ENCODE results near the gene RIMBP2. TPM values are rescaled to one million over a fixed set of nuclear protein-coding genes. Genes with fewer than 3 reads are reported as not detected.

Gene RIMBP2
- total and polyA plus RNA-seq, 2 experiments from 2014 or later = 0.31 to 0.37 TPM

- TF ChIP-seq ZNF114 (CRISPR knock-in tag; IDR thresholded peaks at IDR 0.05) = no peak
- TF ChIP-seq POLR2AphosphoS5 (IDR thresholded peaks at IDR 0.05; ENCODE audit: low read depth) = no peak
- no peak for TF ChIP-seq STAT1 (IDR thresholded peaks at IDR 0.05; ENCODE audit: unreplicated experiment)
- TF ChIP-seq ZNF331 (CRISPR knock-in tag; IDR thresholded peaks at IDR 0.05; ENCODE audit: low read depth) = no peak
- TF ChIP-seq EZH2phosphoT487 (IDR thresholded peaks at IDR 0.05; ENCODE audit: unreplicated experiment) = no peak
- TF ChIP-seq EZH2 (IDR thresholded peaks at IDR 0.05; ENCODE audit: low read depth, unreplicated experiment) = no peak
These were observed 28.0 kb downstream of the RIMBP2 start (continued) for GRCh38 chr12:130687796-130688778.

- Histone ChIP-seq H3K27ac (ENCODE audit: low read depth) (no peak overlapping the region), H3K27me3 (ENCODE audit: insufficient read depth) (no peaks in the 10 kb centered on the region), H3K79me2 (replicated peaks; ENCODE audit: insufficient read depth) (no peaks in the 10 kb centered on the region), H2AFZ (no peak overlapping the region), H3F3A (replicated peaks; ENCODE audit: low read depth) (no peaks in the 10 kb centered on the region), H3K4me2 (no peak overlapping the region), H4K20me1 (replicated peaks; ENCODE audit: insufficient read depth) (no peaks in the 10 kb centered on the region), H3K9me2 (ENCODE audit: insufficient read depth) (no peaks in the 10 kb centered on the region), H3K36me3 (ENCODE audit: insufficient read depth) (no peaks in the 10 kb centered on the region), H3K4me3 (no peak overlapping the region), H3K4me1 (ENCODE audit: insufficient read depth) (no peaks in the 10 kb centered on the region)
- ATAC-seq (no peak), DNase-seq (ENCODE audit: low spot score) (no peak)
- no peaks in the 10 kb centered on the region; the same call in 2 of the 3 replicates for H3K4me1 Mint-ChIP-seq
- peaks cover 8% of the 10 kb centered on the region; the same call in 2 of the 3 replicates for H3K36me3 Mint-ChIP-seq (ENCODE audit: low read depth)
- H3K9me3 Mint-ChIP-seq = peaks cover 98% of the 10 kb centered on the region
- H3K4me3 Mint-ChIP-seq = no peak overlapping the region
- peaks cover 3% of the 10 kb centered on the region for H3K27me3 Mint-ChIP-seq (ENCODE audit: insufficient read depth, low read depth, poor library complexity)
- no peak overlapping the region for H3K27ac Mint-ChIP-seq
- no peak for TF ChIP-seq STAT1 (IDR thresholded peaks at IDR 0.05; ENCODE audit: unreplicated experiment)
- no peak for TF ChIP-seq NANOG (IDR thresholded peaks at IDR 0.05; ENCODE audit: borderline replicate concordance)
- no peak for TF ChIP-seq EZH2 (IDR thresholded peaks at IDR 0.05; ENCODE audit: low read depth, unreplicated experiment)
- TF ChIP-seq ZNF462 (CRISPR knock-in tag; IDR thresholded peaks at IDR 0.05) = no peak
- TF ChIP-seq EZH2phosphoT487 (IDR thresholded peaks at IDR 0.05; ENCODE audit: unreplicated experiment) = no peak
- TF ChIP-seq JUNB (IDR thresholded peaks at IDR 0.05; ENCODE audit: unreplicated experiment) = no peak
- TF ChIP-seq CTCF (conservative IDR thresholded peaks at IDR 0.05; ENCODE audit: low read depth in 2 of 2) = no peak
- no peak for TF ChIP-seq REST (IDR thresholded peaks at IDR 0.05; ENCODE audit: unreplicated experiment)
- no peak for TF ChIP-seq CREB1 (CRISPR knock-in tag; IDR thresholded peaks at IDR 0.05; ENCODE audit: low read depth)
- TF ChIP-seq ZNF114 (CRISPR knock-in tag; IDR thresholded peaks at IDR 0.05) = no peak
- no peak for TF ChIP-seq ZNF331 (CRISPR knock-in tag; IDR thresholded peaks at IDR 0.05; ENCODE audit: low read depth)
These were observed 28.9 kb downstream of the RIMBP2 start for GRCh38 chr12:130687190-130687589.
